ENCODE results near the gene MMP15.

The MMP15 gene

GRCh38 chr16:58035356-58036170 lies 10.0 kb downstream of the MMP15 start:
- no peak for DNase-seq (ENCODE audit: low read depth)

GRCh38 chr16:58036943-58037342 lies 11.4 kb downstream of the MMP15 start:
- DNase-seq (ENCODE audit: low read depth), result no peak

- no peak for DNase-seq (ENCODE audit: low read depth)
Measured at GRCh38 chr16:58037365-58038057, 12.0 kb downstream of the MMP15 start.

- DNase-seq (ENCODE audit: low read depth), result no peak
Measured at GRCh38 chr16:58038219-58038641, 12.7 kb downstream of the MMP15 start.

- no peak for DNase-seq (ENCODE audit: low read depth)
Measured at GRCh38 chr16:58039829-58040495, 14.4 kb downstream of the MMP15 start.

GRCh38 chr16:58040496-58040846 lies 14.9 kb downstream of the MMP15 start:
- DNase-seq (ENCODE audit: low read depth), result no peak

- DNase-seq (ENCODE audit: low read depth), result no peak
Measured at GRCh38 chr16:58040945-58041627, 15.5 kb downstream of the MMP15 start.

- DNase-seq (ENCODE audit: low read depth), result no peak
Measured at GRCh38 chr16:58041628-58041955, 16.0 kb downstream of the MMP15 start.

- DNase-seq (ENCODE audit: low read depth), result no peak
Measured at GRCh38 chr16:58042001-58042885, 16.7 kb downstream of the MMP15 start.

GRCh38 chr16:58042886-58043515 lies 17.4 kb downstream of the MMP15 start:
- no peak for DNase-seq (ENCODE audit: low read depth)

- DNase-seq (ENCODE audit: low read depth), result no peak
Measured at GRCh38 chr16:58043571-58044155, 18.1 kb downstream of the MMP15 start.

GRCh38 chr16:58044266-58045019 lies 18.9 kb downstream of the MMP15 start:
- no peak for DNase-seq (ENCODE audit: low read depth)

- no peak for DNase-seq (ENCODE audit: low read depth)
Measured at GRCh38 chr16:58045096-58045495, 19.5 kb downstream of the MMP15 start.

GRCh38 chr16:58046054-58046881 lies 20.7 kb downstream of the MMP15 start:
- DNase-seq (ENCODE audit: low read depth), result no peak

GRCh38 chr16:58046936-58047335 lies 21.4 kb downstream of the MMP15 start:
- no peak for DNase-seq (ENCODE audit: low read depth)

- DNase-seq (ENCODE audit: low read depth), result no peak
Measured at GRCh38 chr16:58047557-58048348, 22.2 kb downstream of the MMP15 start.

- no peak for DNase-seq (ENCODE audit: low read depth)
Measured at GRCh38 chr16:58048494-58049231, 23.1 kb downstream of the MMP15 start.

Measured in T follicular helper cell (primary cell).